ENCODE results near the gene GCKR. TPM values are rescaled to one million over a fixed set of nuclear protein-coding genes. Genes with fewer than 3 reads are reported as not detected.

Gene GCKR
- total and polyA plus RNA-seq, 5 donors, result 0.44 to 1.0 (median 0.54) TPM

DNA sequence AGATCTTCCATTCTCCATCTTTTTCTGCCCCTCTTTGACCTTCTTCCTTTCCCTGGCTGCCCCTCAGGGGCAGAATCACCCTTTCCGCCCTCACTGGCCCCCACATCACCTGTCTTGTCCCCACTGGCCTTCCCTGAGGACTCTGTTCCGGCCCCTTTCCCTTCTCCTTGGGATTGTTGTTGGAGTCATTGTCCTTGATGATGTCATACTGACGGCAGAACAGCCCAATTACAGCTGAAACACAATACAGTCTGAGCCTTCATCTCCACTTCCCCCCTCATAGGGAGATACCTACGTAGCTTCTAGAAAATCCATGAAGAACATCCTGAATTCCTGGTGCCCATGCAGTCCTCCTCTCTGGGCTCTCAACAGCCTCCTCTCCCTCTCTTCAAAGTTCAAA, 4.1 kb upstream of the GCKR start:
- H3K27me3 ChIP-seq (ENCODE audit: control insufficient read depth, insufficient read depth), result no peaks in the 10 kb centered on the region
- H3K4me1 ChIP-seq (ENCODE audit: control insufficient read depth, insufficient read depth, low read length), result peaks cover 5% of the 10 kb centered on the region
- H3K27ac ChIP-seq (ENCODE audit: low read length), result no peak overlapping the region
- no peaks in the 10 kb centered on the region for H3K9me3 ChIP-seq (ENCODE audit: control insufficient read depth, low read length)
- ATAC-seq (no peak), DNase-seq (no peak)
- intact Hi-C loops (cut with DNase I), result no loop called here
- WGBS, result 85% methylated on average over 4 of the region's 4 CpGs
- H3K4me3 ChIP-seq (ENCODE audit: low read length), result no peak overlapping the region

DNA sequence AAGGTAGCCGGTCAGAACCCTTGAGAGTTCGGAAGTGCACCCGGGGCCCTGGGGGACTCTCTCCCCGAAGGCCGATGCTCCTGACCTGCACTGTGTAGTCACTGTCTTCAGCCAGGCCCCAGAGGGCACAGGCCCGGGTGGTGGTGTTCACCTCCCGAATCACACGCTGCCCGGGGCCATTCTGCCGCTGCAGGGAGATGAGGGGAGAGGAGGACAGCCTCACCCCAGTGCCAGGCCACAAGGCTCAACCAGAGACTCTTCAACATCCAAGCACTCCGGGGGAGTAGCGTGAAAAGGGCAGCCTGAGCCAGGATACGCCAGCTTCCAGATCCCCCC, 2.7 kb upstream of the GCKR start:
- ATAC-seq, result no peak
- intact Hi-C loops (cut with DNase I), result no loop called here
- WGBS, result 84% methylated on average over 13 of the region's 13 CpGs
- Histone ChIP-seq H3K4me3 (ENCODE audit: low read length) (no peak overlapping the region), H3K9me3 (ENCODE audit: control insufficient read depth, low read length) (no peaks in the 10 kb centered on the region), H3K4me1 (ENCODE audit: control insufficient read depth, insufficient read depth, low read length) (peaks cover 5% of the 10 kb centered on the region), H3K27ac (ENCODE audit: low read length) (no peak overlapping the region), H3K27me3 (ENCODE audit: control insufficient read depth, insufficient read depth) (no peaks in the 10 kb centered on the region)
- peak in 2 of 3 donors; percentile 58 to 61 for DNase-seq

DNA sequence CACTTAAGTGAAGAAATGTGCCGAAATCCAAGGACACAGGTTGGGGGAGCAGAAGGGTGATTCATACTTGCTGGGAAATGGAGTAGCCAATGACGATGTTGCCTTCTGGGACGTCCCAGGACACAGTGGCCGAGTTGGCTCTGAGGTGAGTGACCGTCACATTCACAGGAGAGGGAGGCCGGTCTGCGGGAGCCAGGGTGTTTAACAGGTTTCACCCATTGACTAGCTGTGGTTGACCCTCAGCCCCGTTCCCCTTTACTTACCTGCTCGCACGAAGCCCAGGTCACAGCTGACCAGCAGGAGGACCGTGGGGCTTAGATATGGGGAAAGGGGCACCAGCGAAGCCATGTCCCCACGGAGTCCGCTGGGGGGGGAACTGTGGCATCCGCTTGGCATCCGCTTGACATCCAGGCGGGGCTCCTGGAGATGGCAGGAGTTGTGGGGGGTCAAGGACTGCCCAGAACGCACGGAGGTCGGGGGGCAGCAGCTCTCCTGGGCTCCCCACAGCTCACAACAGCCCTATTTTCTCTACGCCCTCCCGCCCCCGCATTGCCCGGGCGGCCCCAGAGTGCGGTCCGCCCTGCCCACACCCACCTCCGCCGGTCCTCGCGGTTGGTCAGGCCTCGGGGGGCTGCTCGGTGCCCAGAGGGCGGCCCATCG, 2.2 kb upstream of the GCKR start:
- Histone ChIP-seq H3K27me3 (ENCODE audit: control insufficient read depth, insufficient read depth) (no peaks in the 10 kb centered on the region), H3K9me3 (ENCODE audit: control insufficient read depth, low read length) (no peaks in the 10 kb centered on the region), H3K27ac (ENCODE audit: low read length) (peak overlapping the region; percentile 40), H3K4me1 (ENCODE audit: control insufficient read depth, insufficient read depth, low read length) (peaks cover 2% of the 10 kb centered on the region), H3K4me3 (ENCODE audit: low read length) (peak overlapping the region; percentile 70)
- intact Hi-C loops (cut with DNase I), result no loop called here
- peak; percentile 67 to 78 (median 68) for DNase-seq
- WGBS, result 17% methylated on average over 35 of the region's 35 CpGs
- ATAC-seq, result peak; percentile 32 to 63

DNA sequence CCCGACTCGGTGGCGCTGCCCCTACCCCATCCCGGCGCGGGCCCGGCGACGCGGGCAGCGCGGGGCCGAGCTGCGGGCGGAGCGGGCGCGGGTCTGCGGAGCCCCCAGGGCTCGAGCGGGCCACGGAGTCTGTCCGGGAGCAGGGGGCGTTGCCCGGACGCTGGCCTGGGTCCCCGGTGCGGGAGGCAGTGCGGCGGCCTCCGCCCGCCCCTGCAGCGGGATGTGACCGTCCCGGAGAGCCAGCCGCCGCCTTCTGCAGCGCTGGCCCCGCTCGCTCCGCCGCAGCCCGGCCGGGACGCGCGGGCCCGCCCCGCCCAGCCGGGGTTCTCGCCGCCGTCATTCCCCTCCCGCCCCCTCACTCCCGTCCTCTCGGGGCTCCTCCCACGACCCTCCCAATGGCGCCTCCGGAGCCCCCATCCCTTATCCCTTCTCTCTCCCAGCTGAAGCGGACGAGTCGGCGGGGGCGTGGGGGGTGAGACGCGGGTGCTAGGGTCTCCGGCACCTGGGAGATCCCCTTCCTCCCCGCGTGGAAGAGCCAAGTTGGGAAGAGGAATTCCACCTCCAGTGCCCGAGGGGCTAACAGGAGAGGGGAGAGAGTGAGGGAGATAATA, 1.6 kb upstream of the GCKR start, which contains the start of gene FNDC4:
Gene FNDC4, minus strand, starts transcription at position 257 of the 611 bp plus-strand sequence. CDS start 521 bp downstream, outside the sequence.
- Histone ChIP-seq H3K4me3 (ENCODE audit: low read length) (peak within 1 kb of the TSS; percentile 70), H3K27me3 (ENCODE audit: control insufficient read depth, insufficient read depth) (no peaks in the 10 kb centered on the region), H3K4me1 (ENCODE audit: control insufficient read depth, insufficient read depth, low read length) (peaks cover 2% of the 10 kb centered on the region), H3K27ac (ENCODE audit: low read length) (peak within 1 kb of the TSS; percentile 40), H3K9me3 (ENCODE audit: control insufficient read depth, low read length) (no peaks in the 10 kb centered on the region)
- peak; percentile 55 to 66 for ATAC-seq
- intact Hi-C loops (cut with DNase I), result no loop called here
- under 1% methylated on average over 70 of the region's 70 CpGs for WGBS
- DNase-seq, result peak; percentile 49 to 72 (median 68)

DNA sequence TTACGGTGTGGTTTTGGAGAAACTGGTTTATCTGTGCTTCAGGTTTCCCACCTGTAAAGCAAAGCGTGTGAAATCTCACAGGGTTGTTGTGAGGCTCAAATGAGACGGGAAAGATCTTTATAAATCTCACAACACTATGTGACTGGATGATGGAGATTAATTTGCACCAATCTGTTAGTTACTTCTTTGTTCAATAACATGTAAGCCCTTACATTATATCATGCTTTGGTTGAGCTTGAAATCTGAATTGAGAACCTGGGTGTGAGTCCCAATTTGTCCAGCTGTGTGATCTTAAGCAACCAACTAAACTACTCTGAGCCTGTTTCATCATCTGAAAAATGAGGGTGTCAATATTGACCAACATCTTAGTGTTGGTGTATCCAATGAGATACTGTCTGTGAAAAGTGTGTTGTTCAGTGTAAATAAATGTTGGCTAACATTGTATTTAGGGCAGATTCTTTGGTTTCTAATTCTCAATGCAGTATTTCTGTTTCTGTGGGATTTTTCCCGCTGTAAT, 741 bp upstream of the GCKR start:
- 56% methylated on average over 4 of the region's 4 CpGs for WGBS
- no peaks in the 10 kb centered on the region for H3K27me3 ChIP-seq (ENCODE audit: control insufficient read depth, insufficient read depth)
- DNase-seq (no peak), ATAC-seq (no peak)
- peaks cover 2% of the 10 kb centered on the region for H3K4me1 ChIP-seq (ENCODE audit: control insufficient read depth, insufficient read depth, low read length)
- no peak overlapping the region for H3K27ac ChIP-seq (ENCODE audit: low read length)
- H3K4me3 ChIP-seq (ENCODE audit: low read length), result no peak overlapping the region
- intact Hi-C loops (cut with DNase I), result no loop called here
- no peaks in the 10 kb centered on the region for H3K9me3 ChIP-seq (ENCODE audit: control insufficient read depth, low read length)

DNA sequence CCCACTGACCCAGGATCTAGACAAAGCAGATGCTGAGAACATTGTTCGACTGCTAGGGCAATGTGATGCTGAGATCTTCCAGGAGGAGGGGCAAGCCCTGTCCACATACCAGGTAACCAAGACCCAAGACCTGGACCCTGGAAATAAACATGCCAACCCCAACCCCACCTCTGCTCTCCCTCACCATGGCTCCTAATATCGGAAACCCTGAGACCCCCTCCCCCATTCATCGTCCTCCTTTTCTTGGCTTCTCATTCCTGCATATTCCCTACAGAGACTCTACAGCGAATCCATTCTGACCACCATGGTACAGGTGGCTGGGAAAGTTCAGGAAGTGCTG, 619 bp downstream of the GCKR start:
- Histone ChIP-seq H3K4me3 (ENCODE audit: low read length) (no peak overlapping the region), H3K9me3 (ENCODE audit: control insufficient read depth, low read length) (no peaks in the 10 kb centered on the region), H3K27ac (ENCODE audit: low read length) (no peak overlapping the region), H3K27me3 (ENCODE audit: control insufficient read depth, insufficient read depth) (no peaks in the 10 kb centered on the region), H3K4me1 (ENCODE audit: control insufficient read depth, insufficient read depth, low read length) (peaks cover 2% of the 10 kb centered on the region)
- intact Hi-C loops (cut with DNase I), result no loop called here
- DNase-seq, result no peak
- WGBS, result 73% methylated on average over 4 of the region's 4 CpGs
- no peak for ATAC-seq

DNA sequence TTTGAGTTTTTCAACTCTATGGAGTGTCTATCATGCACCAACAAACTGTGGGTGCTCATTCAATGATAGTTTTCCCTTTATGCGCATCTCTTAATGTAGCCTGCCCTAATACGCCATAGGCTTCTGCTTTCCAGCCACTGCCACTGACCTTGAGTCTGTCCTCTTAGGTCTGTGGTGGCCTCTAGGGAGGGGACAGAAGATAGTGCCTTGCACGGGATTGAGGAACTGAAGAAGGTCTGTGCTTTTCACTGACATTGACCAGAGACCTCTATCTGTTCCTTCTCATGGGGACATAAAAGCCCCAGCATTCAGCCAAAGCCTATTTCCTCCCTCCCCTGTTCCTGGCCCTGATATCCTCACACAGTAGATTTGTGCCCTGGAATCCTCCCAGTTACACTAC, 2.3 kb downstream of the GCKR start:
- Histone ChIP-seq H3K9me3 (ENCODE audit: control insufficient read depth, low read length) (no peaks in the 10 kb centered on the region), H3K27ac (ENCODE audit: low read length) (no peak overlapping the region), H3K27me3 (ENCODE audit: control insufficient read depth, insufficient read depth) (no peaks in the 10 kb centered on the region), H3K4me3 (ENCODE audit: low read length) (no peak overlapping the region), H3K4me1 (ENCODE audit: control insufficient read depth, insufficient read depth, low read length) (peaks cover 2% of the 10 kb centered on the region)
- 67% methylated on average over 3 of the region's 3 CpGs for WGBS
- DNase-seq, result no peak
- intact Hi-C loops (cut with DNase I), result no loop called here
- ATAC-seq, result no peak

DNA sequence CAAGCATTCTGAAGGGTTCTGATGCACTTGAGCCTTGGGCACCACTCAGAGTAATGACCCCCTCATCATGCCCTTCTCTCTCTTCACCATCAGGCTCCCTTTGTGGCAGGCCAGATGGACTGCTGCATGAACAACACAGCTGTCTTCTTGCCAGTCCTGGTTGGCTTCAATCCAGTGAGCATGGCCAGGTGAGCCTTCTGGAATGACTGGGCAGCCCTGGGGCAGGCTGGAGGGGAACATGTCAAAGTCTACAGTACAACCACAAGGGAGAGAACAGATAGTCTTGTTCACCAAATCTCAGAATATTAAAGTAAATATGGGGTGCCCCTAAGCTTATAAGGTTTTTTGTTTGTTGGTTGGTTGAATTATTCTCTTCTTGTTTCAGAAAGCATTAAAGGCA, 4.4 kb downstream of the GCKR start:
- H3K4me1 ChIP-seq (ENCODE audit: control insufficient read depth, insufficient read depth, low read length), result peaks cover 2% of the 10 kb centered on the region
- DNase-seq (no peak), ATAC-seq (no peak)
- H3K4me3 ChIP-seq (ENCODE audit: low read length), result no peak overlapping the region
- intact Hi-C loops (cut with DNase I), result no loop called here
- H3K9me3 ChIP-seq (ENCODE audit: control insufficient read depth, low read length), result no peaks in the 10 kb centered on the region
- H3K27ac ChIP-seq (ENCODE audit: low read length), result no peak overlapping the region
- H3K27me3 ChIP-seq (ENCODE audit: control insufficient read depth, insufficient read depth), result no peaks in the 10 kb centered on the region

DNA sequence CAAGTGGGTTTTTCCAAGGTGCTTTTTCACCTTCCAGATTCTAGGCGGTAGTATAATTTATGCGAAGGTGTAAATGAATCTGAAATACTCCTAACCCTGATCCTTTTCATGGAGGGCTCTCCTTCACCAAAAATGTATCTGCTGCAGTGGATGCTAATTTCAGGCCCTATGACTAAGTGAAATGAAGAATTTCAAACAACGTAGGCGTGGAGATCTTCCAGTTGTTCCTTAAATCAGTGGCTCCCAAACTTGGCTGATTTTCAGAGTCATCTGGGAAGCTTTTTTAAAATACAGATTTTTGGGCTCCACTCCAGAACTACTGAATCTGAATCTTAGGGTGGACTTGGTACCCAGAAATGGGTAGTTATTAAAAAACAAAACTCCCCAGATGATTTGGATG, 5.5 kb downstream of the GCKR start:
- H3K4me1 ChIP-seq (ENCODE audit: control insufficient read depth, insufficient read depth, low read length), result no peaks in the 10 kb centered on the region
- no peaks in the 10 kb centered on the region for H3K9me3 ChIP-seq (ENCODE audit: control insufficient read depth, low read length)
- H3K27ac ChIP-seq (ENCODE audit: low read length), result no peak overlapping the region
- no peak overlapping the region for H3K4me3 ChIP-seq (ENCODE audit: low read length)
- DNase-seq, result no peak
- intact Hi-C loops (cut with DNase I), result no loop called here
- 74% methylated on average over 4 of the region's 4 CpGs for WGBS
- H3K27me3 ChIP-seq (ENCODE audit: control insufficient read depth, insufficient read depth), result no peaks in the 10 kb centered on the region
- no peak for ATAC-seq

DNA sequence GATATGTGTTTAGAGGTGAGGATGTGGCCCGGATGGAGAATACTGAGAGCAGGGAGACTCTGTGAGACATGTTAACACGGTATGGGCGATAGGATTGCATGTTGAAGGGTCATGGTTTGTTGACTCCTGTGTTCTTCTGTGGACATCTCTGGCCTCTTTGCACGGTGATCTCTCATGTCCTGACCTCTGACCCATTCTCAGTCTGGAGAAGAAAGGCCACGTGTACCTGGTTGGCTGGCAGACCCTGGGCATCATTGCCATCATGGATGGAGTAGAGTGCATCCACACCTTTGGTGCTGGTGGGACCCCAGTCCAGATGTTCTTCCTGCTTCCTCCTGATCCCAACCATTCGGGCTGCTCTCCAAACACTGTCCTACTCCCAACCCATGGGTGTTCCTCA, 9.9 kb downstream of the GCKR start:
- ATAC-seq, result no peak

DNA sequence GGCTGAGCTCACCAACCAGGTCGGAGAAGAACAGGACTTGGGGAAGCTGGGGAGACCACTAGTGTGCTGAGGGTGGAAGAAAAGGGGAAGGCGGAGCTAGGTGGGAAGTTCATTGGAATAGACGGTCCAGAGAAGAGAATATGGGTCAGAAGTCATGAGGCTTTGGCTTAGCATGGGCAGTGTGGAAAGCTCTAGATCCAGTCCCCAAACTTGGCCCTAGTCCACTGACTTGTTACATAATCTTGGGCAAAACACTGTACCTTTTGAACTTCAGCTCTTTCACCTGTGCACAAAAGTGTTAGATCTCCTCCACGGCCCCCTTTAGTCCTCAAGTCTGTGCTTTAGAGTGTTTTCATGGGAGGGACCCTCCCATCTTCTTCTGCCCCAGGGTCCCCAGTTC, 10.7 kb downstream of the GCKR start:
- Histone ChIP-seq H3K27me3 (ENCODE audit: control insufficient read depth, insufficient read depth) (no peaks in the 10 kb centered on the region), H3K9me3 (ENCODE audit: control insufficient read depth, low read length) (no peaks in the 10 kb centered on the region), H3K4me3 (ENCODE audit: low read length) (no peak overlapping the region), H3K4me1 (ENCODE audit: control insufficient read depth, insufficient read depth, low read length) (no peaks in the 10 kb centered on the region), H3K27ac (ENCODE audit: low read length) (no peak overlapping the region)
- intact Hi-C loops (cut with DNase I), result no loop called here
- DNase-seq (no peak), ATAC-seq (no peak)
- WGBS, result 67% methylated on average over 4 of the region's 4 CpGs

More for the DNA sequence above, 9.9 kb downstream of the GCKR start:
- H3K4me1 ChIP-seq (ENCODE audit: control insufficient read depth, insufficient read depth, low read length), result no peaks in the 10 kb centered on the region
- H3K4me3 ChIP-seq (ENCODE audit: low read length), result no peak overlapping the region
- WGBS, result 85% methylated on average over 6 of the region's 6 CpGs
- no peaks in the 10 kb centered on the region for H3K9me3 ChIP-seq (ENCODE audit: control insufficient read depth, low read length)
- no peaks in the 10 kb centered on the region for H3K27me3 ChIP-seq (ENCODE audit: control insufficient read depth, insufficient read depth)
- no peak for DNase-seq
- H3K27ac ChIP-seq (ENCODE audit: low read length), result no peak overlapping the region
- intact Hi-C loops (cut with DNase I), result no loop called here

Data from right cardiac atrium (tissue), 5 donors.